Muscle of arm (tissue), 12 donors: Measurements from ENCODE around the gene SMIM33. TPM values are rescaled to one million over a fixed set of nuclear protein-coding genes. Genes with fewer than 3 reads are reported as not detected.

Experiments used
- polyA plus RNA-seq, 12 donors: library from polyadenylated mRNA; unstranded; fragments of 120-200 nt; gene quantifications; one replicate each; pipeline ENCODE4 v1.2.1, GENCODE V29; 2013; ENCODE audit not compliant: insufficient read length in 12 of 12

SMIM33 gene
- polyA plus RNA-seq, 12 donors = not detected

Other genes with a start within 250 kb of the SMIM33 start
- gene MATR3, start 177.3 kb upstream of the SMIM33 start, polyA plus RNA-seq = 100 to 1,000 TPM in 11 of 12 donors, not detected in 1; 259 to 407 (median 356) TPM
- 100 to 1,000 TPM in 11 of 12 donors, not detected in 1; 102 to 182 (median 133) TPM for gene PAIP2, start 129.2 kb upstream of the SMIM33 start, polyA plus RNA-seq
- gene SLC23A1, start 87.7 kb upstream of the SMIM33 start, polyA plus RNA-seq = 1 to 10 TPM in 1 of 12 donors, under 1 TPM in 9, not detected in 2; 0.14 to 1.5 (median 0.56) TPM
- gene MZB1, start 81.1 kb upstream of the SMIM33 start, polyA plus RNA-seq = 1 to 10 TPM in 2 of 12 donors, under 1 TPM in 8, not detected in 2; 0.10 to 3.0 (median 0.39) TPM
- gene PROB1, start 75.9 kb upstream of the SMIM33 start, polyA plus RNA-seq = 10 to 100 TPM in 11 of 12 donors, not detected in 1; 12.2 to 61.0 (median 29.0) TPM
- gene SPATA24, start 66.9 kb upstream of the SMIM33 start, polyA plus RNA-seq = 10 to 100 TPM in 5 of 12 donors, 1 to 10 TPM in 5, not detected in 2; 7.1 to 13.2 (median 10.6) TPM
- 10 to 100 TPM; 10.4 to 82.0 (median 27.2) TPM for gene DNAJC18, start 31.5 kb upstream of the SMIM33 start, polyA plus RNA-seq
- 10 to 100 TPM in 11 of 12 donors, not detected in 1; 19.1 to 53.2 (median 34.0) TPM for gene ECSCR, start 8.3 kb upstream of the SMIM33 start, polyA plus RNA-seq
- 10 to 100 TPM in 11 of 12 donors, not detected in 1; 17.0 to 48.5 (median 31.8) TPM for gene STING1, start 11.8 kb downstream of the SMIM33 start, polyA plus RNA-seq
- gene UBE2D2, start 90.3 kb downstream of the SMIM33 start, polyA plus RNA-seq = 100 to 1,000 TPM in 10 of 12 donors, 10 to 100 TPM in 1, not detected in 1; 86.7 to 157 (median 138) TPM
- gene CXXC5, start 177.3 kb downstream of the SMIM33 start, polyA plus RNA-seq = 100 to 1,000 TPM in 3 of 12 donors, 10 to 100 TPM in 8, not detected in 1; 66.4 to 118 (median 79.4) TPM